ENCODE data around the gene PPP5C. TPM values are rescaled to one million over a fixed set of nuclear protein-coding genes. Genes with fewer than 3 reads are reported as not detected.

Gene PPP5C
- total and polyA plus RNA-seq, 2 of the 8 experiments (the other 6 are each of a cell fraction or from before 2014, with no cell fraction given): 112 to 156 TPM

DNA sequence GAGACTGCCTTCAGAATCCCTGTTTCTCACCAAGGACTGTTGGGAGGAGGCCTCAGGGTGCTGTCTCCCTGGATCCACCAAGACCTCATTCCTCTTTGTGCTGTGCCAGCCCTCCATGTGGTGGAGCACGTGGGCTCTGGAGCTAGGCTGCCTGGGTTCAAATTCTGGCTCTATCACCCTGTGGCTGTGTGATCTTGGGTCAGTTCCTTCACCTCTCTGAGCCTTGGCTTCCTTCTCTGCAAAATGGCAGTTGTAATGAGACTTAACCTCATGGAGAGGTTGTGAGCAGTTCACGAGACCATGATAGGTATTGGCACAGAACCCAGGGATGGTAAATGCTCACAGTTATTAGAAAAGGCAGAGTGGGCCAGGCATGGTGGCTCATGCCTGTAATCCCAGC is 75.5 kb downstream of the PPP5C start:
- no peak overlapping the region for H4K91ac ChIP-seq (replicated peaks; ENCODE audit: insufficient read length, low read length)
- H3K4me1 ChIP-seq (replicated peaks in 1 of 4; ENCODE audit: control insufficient read depth in 3 of 4, insufficient read depth in 4 of 4, low read length in 3 of 4): peaks cover 0 to 3% (median under 1%) of the 10 kb centered on the region in 4 experiments; a peak in 4 of 7 replicates
- no peak overlapping the region for H2BK5ac ChIP-seq (ENCODE audit: low read depth, low read length)
- no peaks in the 10 kb centered on the region for H3K79me1 ChIP-seq (ENCODE audit: low read depth, low read length)
- H3K23ac ChIP-seq (ENCODE audit: insufficient read length): no peak overlapping the region
- H3K4me2 ChIP-seq (ENCODE audit: insufficient read depth in 1 of 2, low read depth in 2 of 2, low read length in 2 of 2): no peak overlapping the region
- FAIRE-seq (no peak), DNase-seq (ENCODE audit: low read depth in 1 of 2, low spot score in 2 of 2) (no peak)
- no peak overlapping the region for H3K9ac ChIP-seq (replicated peaks in 1 of 4; ENCODE audit: extremely low read depth in 1 of 4, low read depth in 3 of 4, low read length in 3 of 4)
- H3K79me2 ChIP-seq (ENCODE audit: control insufficient read depth in 1 of 2, insufficient read depth in 2 of 2, low read length in 2 of 2): no peaks in the 10 kb centered on the region
- H2BK20ac ChIP-seq (ENCODE audit: low read length): no peak overlapping the region
- ChIA-PET CTCF (ENCODE audit: partially characterized antibody) (interaction anchor here (0.6 to 1.1 kb wide), 5 partner anchors 10 to 1621 kb away, joined by 3 to 4 read pairs (median 3); no protein-coding TSS in a partner anchor), POLR2A (ENCODE audit: partially characterized antibody) (interaction anchor here (0.6 to 1.2 kb wide), 3 partner anchors 9 to 493 kb away, joined by 3 read pairs; partner anchors contain the start of gene CCDC8)
- no peak overlapping the region for H2BK12ac ChIP-seq (ENCODE audit: low read depth, low read length)
- no peak overlapping the region for H3K56ac ChIP-seq (replicated peaks; ENCODE audit: insufficient read length, low read depth, low read length)
- no peak overlapping the region for H3K4me3 ChIP-seq (ENCODE audit: extremely low read depth in 1 of 4, insufficient read depth in 2 of 4, low read depth in 3 of 4, low read length in 4 of 4)
- TF ChIP-seq JUND (IDR thresholded peaks at IDR 0.05; ENCODE audit: low read length) (no peak), KDM1A (IDR thresholded peaks at IDR 0.05; ENCODE audit: borderline replicate concordance, low read length) (peak; percentile 21; the same call in 1 of the 2 replicates)
- H2BK15ac ChIP-seq (ENCODE audit: low read length): no peak overlapping the region
- no peak overlapping the region for H3K14ac ChIP-seq (ENCODE audit: insufficient read length)
- no peak overlapping the region for H3K27ac ChIP-seq (ENCODE audit: low read depth, low read length)
- no peaks in the 10 kb centered on the region for H3K36me3 ChIP-seq (ENCODE audit: control insufficient read depth in 2 of 4, insufficient read depth in 4 of 4, low read length in 3 of 4)
- H2AFZ ChIP-seq (ENCODE audit: low read length): no peak overlapping the region
- H3K27me3 ChIP-seq (replicated peaks in 1 of 4; ENCODE audit: control insufficient read depth in 3 of 4, extremely low read depth in 1 of 4, insufficient read depth in 3 of 4, low read length in 3 of 4): peaks cover 0 to 7% (median 4%) of the 10 kb centered on the region in 4 experiments; a peak in 3 of 7 replicates
- H3K4ac ChIP-seq (replicated peaks; ENCODE audit: insufficient read length, low read depth, low read length): no peak overlapping the region
- 80% methylated on average over 2 of the region's 2 CpGs; no CpG with 5 or more reads in 1 of the 2 experiments for WGBS, 2 experiments (ENCODE audit: extremely low coverage in 1 of 2, insufficient coverage in 1 of 2, insufficient read length in 1 of 2, insufficient replicate concordance in 2 of 2, low coverage in 1 of 2, low lambda C conversion rate in 2 of 2, missing lambda C conversion rate in 1 of 2)
- H2BK120ac ChIP-seq (replicated peaks; ENCODE audit: low read depth, low read length): no peak overlapping the region
- H2AK5ac ChIP-seq (ENCODE audit: low read depth, low read length): no peak overlapping the region
- H4K20me1 ChIP-seq (replicated peaks in 1 of 2; ENCODE audit: control insufficient read depth in 1 of 2, insufficient read depth in 2 of 2, low read length in 2 of 2): no peaks in the 10 kb centered on the region
- no peak overlapping the region for H4K8ac ChIP-seq (ENCODE audit: extremely low read depth, insufficient read depth, low read length)
- no peaks in the 10 kb centered on the region for H3K9me3 ChIP-seq (ENCODE audit: insufficient read depth in 2 of 2, low read depth in 1 of 2, low read length in 1 of 2)
- H3K18ac ChIP-seq (ENCODE audit: extremely low read depth, low read length): no peak overlapping the region
- no peak overlapping the region for H4K5ac ChIP-seq (ENCODE audit: insufficient read length, low read depth, low read length)
- peaks cover 4% of the 10 kb centered on the region for H3K23me2 ChIP-seq (ENCODE audit: low read depth, low read length)

Data from H1 (cell line).